GM19240 (cell line): ENCODE measurements around the gene GALR1.
"Not testable (repeated sequence)": the region's sequence is repeated elsewhere in the genome, so short reads cannot be mapped to it uniquely, and the experiment has no call there.

Experiments used
- DNase-seq: peaks from one replicate; pipeline ENCODE4 v3.0.0; 2011; ENCODE audit warnings: low spot score; ENCODE audit not compliant: insufficient read length

The GALR1 gene

DNA sequence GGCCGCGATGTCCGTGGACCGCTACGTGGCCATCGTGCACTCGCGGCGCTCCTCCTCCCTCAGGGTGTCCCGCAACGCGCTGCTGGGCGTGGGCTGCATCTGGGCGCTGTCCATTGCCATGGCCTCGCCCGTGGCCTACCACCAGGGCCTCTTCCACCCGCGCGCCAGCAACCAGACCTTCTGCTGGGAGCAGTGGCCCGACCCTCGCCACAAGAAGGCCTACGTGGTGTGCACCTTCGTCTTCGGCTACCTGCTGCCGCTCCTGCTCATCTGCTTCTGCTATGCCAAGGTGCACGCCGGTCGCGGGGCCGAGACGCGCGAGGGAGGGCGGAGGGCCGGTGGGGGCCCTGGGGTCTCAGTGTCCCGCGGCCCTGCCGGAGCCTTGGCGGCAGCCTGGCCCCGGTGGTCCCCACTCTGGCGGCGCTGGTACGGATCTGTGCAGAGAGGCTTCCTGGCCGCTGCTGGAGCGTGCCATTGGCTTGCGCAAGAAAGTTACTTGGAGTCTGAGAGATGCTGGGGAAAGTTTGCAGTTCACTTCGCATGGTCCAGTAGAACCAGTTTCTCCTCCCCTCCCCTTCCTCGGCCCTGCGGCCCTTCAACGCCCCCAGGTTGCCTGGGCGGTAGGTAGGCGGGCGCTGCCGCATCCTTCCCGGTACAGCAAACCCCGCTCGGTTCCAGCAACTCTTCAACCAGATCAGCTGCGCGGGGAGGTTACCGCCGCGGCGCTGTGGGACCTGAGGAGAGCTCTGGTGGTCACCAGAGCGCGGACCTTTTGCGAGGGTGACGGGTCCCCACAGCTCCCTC, 1.5 kb downstream of the GALR1 start:
- DNase-seq: no peak

DNA sequence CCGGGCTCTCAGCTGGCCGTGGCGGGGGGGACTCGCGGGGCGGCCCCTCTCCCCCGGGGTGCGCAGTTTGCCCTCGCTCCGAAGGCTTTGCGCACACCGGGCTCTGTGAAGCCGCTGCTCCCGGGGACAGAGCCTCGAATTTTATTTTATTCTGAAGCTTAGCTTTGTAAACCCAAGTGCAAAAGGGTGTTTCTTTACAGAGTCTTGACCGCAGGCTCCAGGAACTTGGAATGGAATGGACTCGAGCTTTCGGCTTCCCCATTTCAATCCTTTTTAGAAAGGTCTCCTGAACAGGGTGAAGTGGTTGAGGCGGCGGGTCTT, 2.0 kb downstream of the GALR1 start:
- DNase-seq: no peak

DNA sequence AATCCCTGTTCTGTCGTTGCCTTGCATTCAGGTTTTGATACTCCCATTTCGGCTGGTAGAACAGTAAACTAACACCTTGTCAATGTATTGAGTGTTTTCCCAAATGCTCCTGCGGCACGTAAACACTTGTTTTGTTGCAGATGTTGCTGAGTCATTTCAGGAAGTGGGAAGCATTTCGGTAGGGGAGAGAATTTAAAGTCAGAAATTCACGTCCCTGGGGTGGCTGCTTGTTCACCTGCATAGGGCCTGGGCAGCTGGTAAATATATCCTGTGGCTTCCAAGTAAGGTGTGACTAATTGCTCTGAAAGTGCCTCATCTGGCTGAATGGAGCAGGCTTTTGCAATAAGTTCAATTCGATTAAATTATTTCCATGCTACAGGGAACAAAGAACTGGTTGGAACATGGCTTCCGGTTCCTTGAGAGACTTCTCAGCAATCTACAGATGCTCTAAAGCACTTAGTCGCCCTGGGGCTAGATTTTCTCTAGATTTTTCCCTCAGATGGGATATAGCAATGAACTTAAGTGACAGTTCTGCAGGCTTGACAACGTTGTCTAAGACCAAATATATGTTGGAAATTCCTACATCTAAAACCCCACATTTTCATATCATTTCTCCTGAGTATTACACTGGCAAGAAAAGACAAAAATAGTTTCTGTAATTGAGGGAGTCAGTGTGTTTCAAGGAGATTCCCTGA, 5.2 kb downstream of the GALR1 start:
- no peak for DNase-seq

DNA sequence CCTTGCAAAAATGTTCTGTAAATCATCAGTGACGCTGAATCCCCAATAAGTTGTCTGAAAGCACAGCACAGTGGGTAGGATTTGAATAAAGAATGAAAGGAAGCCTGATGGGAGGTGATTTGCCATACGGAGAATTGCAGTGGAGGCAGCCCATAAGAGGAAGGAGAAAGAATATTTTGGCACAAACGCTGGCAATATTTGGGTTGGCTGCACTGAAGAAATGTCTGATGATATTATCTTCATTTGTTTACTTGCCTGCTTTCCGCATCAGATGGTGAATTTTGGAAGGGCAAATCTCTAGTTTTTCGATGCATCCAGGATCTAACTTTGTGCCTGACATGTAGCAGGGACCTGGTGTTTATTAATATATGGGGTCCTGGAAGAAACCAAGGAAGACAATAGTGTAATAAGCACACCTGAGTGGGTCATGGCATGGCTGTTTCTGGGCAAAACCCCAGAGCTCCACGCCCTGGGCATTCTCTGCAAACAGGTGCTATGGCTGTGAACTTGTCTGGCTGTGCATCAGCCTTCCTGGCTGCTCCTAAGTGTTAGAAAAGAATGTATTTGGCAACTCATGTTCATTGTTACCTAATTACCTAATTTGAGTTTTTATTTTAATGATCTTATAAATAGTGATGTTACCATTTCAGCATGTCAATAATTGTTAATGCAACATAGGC, 5.9 kb downstream of the GALR1 start:
- no peak for DNase-seq

DNA sequence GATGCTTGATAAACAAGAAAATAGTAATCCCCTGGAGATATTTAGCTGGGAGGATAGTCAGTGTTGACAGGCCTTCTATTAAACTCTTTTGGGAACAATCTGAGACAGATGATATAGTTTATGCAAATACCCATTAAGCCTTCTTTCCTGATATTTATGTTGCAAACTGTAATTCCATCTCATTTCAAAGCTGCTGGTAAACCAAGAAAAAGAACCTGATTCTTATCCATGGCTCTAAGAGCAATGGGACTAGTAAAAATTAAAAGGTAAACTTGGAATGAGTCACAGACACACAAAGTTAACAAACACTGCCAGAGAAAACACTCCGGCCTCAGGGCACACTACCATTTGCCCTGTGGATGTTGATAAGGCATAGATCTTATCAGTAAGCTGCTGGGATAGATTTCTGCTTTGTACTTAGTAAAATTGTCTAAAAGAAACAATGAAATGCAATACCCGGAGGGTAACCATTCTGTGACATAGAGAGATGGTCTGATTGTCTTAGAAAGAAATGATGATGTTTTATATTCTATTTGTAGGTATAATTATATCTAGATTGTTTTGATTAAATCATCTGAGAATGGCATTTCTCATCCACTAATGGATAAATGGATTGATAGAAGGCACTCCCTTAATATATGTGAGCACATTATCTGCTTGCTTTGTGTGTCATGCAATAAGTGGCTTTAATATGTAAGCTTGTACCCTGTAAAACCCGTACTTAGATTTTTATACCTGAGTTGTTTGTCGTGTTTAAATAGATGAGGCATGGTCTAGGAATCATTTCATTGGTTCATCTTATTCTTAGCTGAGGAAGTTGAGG, 13.2 kb downstream of the GALR1 start:
- DNase-seq: no peak

DNA sequence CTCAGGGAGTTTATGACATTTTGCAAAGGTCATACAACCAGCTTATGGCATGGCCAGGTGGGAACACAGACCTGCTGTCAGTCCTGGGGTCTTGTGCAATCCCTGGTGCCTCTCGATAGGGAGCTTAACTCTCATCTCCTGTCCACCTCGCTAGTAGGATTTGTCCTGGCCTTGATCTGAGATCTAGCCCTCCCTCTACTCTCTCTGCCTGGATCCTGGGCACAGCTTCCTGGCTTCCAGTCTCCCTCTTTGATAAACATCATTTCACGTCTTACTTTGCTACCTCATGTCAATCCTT, 13.8 kb downstream of the GALR1 start:
- DNase-seq: no peak

DNA sequence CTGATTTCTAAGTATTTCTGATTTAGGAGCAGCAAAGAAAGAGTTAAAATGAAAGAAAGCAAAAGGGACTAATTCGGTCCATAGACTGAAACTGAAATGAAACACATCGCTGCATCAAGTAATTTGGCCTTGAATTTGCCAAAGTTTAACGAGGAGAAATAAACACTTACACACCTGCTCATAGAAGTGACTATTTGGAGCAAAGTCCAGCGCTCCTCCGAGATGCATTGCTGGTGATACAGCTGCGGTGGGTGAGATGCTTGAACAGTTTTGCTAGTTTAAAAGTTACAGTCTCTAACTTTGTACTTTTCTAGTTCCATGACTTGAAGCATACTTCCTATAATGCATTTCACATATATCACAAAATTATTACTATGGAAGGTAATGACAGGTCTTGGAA, 18.3 kb downstream of the GALR1 start:
- DNase-seq: no peak

DNA sequence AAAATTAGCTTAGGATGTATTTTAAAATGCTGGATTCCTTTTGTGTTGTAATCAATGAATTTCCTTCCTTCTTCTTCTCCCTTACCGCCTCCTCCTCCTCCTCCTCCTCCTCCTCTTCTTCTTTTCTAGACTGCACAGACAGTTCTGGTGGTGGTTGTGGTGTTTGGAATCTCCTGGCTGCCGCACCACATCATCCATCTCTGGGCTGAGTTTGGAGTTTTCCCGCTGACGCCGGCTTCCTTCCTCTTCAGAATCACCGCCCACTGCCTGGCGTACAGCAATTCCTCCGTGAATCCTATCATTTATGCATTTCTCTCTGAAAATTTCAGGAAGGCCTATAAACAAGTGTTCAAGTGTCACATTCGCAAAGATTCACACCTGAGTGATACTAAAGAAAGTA, 18.8 kb downstream of the GALR1 start:
- no peak for DNase-seq

DNA sequence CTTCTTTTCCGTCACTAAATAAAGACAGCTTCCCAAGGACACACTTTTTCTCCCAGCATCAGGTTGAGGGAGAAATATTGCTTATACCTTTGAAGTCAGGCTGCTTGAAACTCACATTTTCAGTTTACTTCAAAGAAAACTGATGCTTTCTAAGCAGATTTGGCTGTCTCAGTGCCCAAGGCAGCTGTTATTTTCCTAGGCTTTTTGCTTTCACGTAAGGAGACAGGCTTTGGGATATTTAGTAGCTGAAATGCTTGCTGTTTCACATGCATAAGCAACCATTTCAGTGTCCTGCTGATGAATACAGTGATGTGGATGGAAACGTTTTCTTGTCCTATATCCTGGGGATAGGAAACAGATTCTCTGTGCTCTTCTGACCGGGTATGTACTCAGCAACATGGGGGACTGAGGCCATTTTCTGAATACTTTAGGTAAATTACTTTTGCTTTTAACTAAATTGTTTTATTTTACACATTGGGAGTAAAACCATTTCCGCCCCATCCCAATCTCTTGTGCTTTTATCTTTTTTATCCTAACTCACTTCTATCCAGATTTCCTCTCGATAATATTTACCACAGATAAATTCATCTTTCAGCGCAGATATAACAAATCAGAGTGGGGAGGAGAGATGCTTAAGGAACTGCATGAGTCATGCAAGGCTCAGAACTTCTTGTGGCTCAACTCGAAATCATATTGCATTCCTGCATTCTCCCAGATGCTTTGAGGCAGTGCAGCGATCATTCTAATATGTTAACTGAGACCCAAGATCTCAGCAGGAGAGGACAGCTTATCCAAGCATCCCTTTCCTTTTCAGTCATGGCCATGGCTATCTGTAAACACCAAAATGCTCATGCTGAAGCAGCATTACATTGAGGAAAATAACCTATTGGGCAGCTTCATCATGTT, 22.2 kb downstream of the GALR1 start:
- DNase-seq: no peak

DNA sequence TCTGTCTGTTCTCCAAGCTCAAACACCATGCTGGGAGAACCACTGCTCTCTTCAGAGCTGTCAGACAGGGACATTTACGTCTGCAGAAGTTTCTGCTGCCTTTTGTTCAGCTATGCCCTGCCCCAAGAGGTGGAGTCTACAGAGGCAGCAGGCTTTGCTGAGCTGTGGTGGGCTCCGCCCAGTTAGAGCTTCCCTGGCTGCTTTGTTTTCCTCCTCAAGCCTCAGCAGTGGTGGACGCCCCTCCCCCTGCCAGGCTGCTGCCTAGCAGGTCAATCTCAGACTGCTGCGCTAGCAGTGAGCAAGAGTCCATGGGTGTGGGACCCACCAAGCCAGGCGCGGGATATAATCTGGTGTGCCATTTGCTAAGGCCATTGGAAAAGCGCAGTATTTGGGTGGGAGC, 41.2 kb downstream of the GALR1 start:
- not testable (repeated sequence) for DNase-seq

DNA sequence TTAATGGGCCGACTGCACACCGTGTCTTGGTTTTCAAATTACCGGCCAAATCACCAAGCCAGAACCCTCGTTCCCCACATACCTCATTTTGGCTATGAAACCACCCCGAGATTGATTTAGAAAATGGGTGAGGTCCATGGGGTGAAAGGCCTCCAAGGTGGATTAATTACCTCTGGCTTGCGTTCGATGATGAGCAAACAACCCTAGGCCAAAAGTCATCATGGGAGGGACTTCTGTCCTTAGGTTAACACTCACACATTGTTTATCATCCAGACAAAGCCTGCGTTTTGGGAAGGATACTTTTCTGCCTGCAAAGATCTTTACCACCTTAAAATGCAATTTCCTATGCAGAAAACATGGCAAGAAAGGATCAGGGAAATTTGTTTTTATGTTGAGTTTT, 48.5 kb downstream of the GALR1 start:
- DNase-seq: no peak

DNA sequence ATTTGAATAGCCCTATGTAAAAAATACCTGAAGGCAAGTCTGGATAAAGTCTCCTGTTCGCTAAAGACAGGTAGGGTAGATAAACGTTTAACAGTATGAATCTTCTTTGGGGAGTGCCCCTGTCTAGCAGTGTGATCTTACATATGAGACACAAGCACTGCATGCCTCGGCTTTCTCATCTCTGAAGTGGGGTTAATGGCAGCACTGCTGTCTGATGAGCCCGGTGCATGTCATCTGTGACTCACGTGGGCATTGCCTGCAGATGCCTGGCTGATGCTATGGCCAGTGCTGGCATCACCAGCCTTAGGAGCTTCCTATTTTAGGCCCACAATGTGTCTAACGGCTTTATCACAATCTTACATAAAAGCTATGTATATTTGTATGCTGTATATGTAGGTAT, 50.1 kb downstream of the GALR1 start:
- DNase-seq: no peak

DNA sequence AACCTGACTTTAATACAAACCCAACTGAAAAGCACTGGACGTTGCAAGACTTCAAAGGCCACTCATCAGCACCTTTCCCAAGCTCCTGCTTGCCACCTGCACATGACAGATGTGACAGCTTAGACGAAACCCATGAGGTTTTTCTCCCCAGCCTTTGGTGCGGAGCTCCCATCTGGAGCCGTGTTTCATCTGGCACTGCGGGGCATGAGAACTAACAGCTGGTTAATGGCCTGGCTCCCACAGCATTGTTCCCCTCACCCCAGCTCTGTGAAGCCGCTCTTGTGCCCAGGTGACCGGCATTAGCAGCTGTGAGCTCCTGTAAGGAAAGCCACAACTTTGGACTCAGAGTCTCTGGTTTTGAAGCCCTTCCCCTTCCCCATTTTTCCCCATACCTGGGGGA, 50.9 kb downstream of the GALR1 start:
- no peak for DNase-seq

DNA sequence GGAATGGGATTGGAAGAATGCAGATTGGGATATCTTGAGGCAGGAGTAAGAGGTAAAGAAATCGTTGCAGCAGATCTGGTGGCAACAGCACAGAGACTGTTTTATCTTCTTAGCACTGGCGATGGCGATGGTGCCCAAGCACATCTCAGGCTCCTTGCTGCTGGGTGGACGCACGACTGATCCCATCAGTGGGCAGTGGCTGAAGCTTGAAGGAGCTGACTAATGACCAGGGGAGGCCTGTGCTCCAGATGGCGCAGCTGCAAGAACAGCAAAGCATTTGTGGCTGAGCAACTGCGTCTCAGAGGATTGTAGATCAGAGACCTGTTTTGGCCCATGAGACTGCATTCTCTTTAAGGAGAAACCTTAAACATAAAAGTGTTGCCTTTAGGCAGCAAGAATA, 54.6 kb downstream of the GALR1 start:
- DNase-seq: no peak

DNA sequence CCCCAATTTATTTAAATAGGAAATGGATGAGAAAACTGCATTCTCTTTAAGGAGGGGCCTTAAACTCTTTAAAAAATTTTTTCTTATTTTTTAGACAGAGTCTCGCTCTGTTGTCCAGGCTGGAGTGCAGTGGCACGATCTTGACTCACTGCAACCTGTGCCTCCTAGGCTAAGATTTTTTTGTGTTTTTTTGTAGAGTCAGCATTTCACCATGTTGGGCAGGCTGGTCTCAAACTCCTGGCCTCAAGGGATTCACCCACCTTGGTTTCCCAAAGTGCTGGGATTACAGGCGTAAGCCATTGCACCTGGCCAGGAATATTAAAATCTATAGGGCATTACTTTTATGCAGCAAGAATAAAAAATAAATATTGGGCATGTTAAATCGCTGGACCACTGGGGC, 56.0 kb downstream of the GALR1 start:
- DNase-seq: no peak

DNA sequence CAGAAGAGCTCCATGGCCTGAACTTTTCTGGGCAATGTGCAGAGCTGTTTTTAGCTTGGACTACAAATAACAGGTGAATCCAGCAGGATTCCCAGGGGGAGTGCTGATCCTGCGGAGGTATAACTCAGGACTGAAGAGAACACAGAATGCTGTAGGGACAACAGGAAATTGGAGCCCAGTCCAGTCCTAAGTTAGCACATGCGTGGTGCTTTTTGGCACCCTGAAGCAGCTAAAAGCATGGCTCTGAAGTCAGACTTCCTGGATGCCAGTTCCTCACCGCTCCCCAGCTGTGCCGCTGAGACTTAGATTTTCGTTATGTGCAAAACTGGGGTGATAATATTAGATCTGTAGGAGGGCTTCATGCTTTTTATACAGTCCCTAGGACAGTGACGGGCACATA, 58.6 kb downstream of the GALR1 start:
- DNase-seq: no peak

DNA sequence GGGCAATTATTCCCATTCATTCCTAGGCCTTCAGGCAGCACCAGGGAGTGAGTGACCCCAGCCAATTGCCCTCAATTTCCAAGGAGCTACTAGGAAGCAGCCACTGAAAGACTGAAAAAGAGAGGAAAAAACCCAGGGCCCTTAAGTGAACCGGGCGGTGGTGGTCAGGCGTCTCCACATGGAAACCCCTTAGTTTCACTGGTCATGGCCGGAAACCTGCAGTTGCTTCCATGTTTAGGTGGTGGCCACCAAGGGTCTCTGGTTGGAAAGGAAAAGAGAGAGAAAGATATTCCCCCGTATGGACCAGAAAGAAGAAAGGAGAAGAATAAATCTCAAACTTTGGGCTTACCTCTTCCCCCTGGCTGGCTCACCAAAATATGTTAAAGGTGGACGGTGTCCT, 64.9 kb downstream of the GALR1 start:
- DNase-seq: no peak

DNA sequence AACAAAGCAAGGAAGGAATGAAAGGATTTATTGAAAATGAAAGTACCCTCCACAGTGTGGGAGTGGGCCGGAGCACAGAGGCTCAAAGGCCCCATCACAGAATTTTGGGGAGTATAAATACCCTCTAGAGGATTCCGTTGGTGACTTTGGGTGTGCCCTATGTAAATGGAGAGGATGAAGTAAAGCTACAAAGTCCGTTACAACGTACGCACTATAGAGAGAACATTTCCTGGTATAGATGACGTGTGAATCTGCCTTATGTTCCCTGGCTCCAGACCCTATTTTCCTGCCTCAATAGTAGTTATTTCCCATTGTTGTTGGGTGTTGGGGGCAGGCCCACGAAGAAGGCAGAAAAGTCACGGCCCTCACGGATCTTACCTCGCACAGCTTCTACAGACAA, 65.3 kb downstream of the GALR1 start:
- no peak for DNase-seq

DNA sequence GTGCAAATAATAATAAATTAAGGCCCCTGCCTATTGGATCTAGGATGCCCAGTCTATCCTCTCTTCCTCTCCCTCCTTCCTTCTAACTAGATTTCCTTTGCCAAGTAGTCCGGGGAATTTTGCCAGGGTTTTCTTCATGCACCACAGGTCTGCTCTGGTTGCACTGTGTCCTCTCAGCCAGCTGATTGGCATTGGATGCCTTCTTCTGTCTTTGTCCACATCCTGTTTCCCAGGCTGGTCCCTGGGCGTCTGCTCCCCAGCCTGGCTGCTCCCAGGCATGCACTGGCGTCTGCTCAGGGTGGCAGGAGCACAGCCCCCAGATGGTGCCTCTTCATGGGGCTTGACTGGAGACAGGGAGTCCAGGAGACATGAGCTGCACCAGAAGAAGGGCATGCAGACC, 66.4 kb downstream of the GALR1 start:
- DNase-seq: no peak

DNA sequence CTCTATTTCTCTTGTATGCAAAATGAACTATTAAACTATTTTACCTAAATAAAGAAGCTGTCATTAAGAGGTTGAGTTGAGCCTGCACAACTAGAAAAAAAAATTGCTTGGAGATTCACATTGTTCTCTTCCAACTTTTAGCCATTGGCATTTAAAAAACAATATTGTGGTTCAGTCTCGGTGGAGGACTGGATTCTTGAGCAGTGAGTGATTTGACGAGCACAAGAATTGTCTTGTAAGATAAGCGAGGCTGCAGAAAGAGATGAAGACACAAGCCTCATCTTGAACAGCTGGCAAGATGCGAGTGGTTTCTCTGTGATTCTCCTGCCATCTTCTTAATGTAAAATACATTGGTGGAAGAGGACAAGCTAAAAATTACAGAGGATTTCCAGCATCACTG, 67.0 kb downstream of the GALR1 start:
- DNase-seq: no peak

DNA sequence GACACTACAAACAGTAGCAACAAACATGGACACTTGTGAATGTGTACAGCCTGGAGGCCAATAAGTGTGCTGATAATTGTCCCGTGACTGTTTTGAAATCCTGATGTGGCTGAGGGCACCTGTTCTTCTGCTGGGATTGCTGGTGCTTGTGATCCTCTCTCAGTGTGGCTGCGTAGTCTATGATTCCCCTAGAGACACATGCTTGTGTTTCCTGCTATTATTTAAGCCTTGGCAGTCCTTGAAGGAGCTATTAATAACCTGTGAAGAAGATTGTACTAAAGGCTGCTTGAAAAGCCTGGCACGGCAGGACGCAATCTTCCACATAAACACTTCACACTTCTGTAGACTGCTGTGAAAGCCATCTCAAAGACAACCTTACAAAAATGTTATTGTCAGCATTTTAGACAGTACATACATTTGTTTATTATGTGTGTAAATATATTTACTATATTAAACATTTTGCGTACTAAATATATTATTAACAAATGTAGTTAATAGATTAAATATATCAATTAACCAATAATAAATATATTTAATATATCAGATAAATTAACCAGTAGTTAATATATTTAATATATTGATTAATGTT, 71.4 kb downstream of the GALR1 start:
- no peak for DNase-seq
